Upper lobe of left lung (tissue), 6 donors: Measurements from ENCODE around the gene MAN1B1. TPM values are rescaled to one million over a fixed set of nuclear protein-coding genes. Genes with fewer than 3 reads are reported as not detected.
A peak's percentile ranks its signal among the peaks of the same experiment; 100 is the strongest.

ENCODE experiments used
- ATAC-seq, 2 donors: fragments of 200-7000 bp; cut with Tn5 transposase; one replicate each; pipeline ENCODE4 v1.9.1; 2022; ENCODE audit warnings: mild to moderate bottlenecking in 2 of 2, moderate library complexity in 2 of 2; ENCODE audit not compliant: low FRiP score in 2 of 2
- DNase-seq, 2 donors: peaks; one replicate each; pipeline ENCODE4 v3.0.0-alpha.2; 2019 to 2020
- H3K27ac ChIP-seq, 4 donors: fragments of 200-600 bp; sonication (generic); one replicate each; pipeline ENCODE4 v1.5.1; 2016 to 2019
- H3K27me3 ChIP-seq, 4 donors: fragments of 200-600 bp; sonication (generic); one replicate each; pipeline ENCODE4 v1.5.1; 2017 to 2019
- H3K36me3 ChIP-seq, 4 donors: fragments of 200-600 bp; sonication (generic); one replicate each; pipeline ENCODE4 v1.5.1; 2016 to 2019
- H3K4me1 ChIP-seq, 4 donors: fragments of 200-600 bp; sonication (generic); one replicate each; pipeline ENCODE4 v1.5.1; 2018 to 2019
- H3K4me3 ChIP-seq, 4 donors: fragments of 200-600 bp; sonication (generic); one replicate each; pipeline ENCODE4 v1.5.1; 2017 to 2019; ENCODE audit warnings: mild to moderate bottlenecking in 2 of 4, moderate library complexity in 1 of 4
- H3K9me3 ChIP-seq, 4 donors: fragments of 200-600 bp; sonication (generic); one replicate each; pipeline ENCODE4 v1.5.1; 2018 to 2019
- CTCF ChIP-seq, 6 experiments: fragments of 450-650 bp in 4 of 6; fragments of 200-600 bp in 2 of 6; sonication (generic) in 2 of 6; IDR thresholded peaks; one replicate each; pipeline ENCODE4 v1.5.1; 2016 to 2019; ENCODE audit warnings: antibody characterized with exemption in 6 of 6
- EP300 ChIP-seq, 4 donors: sonication (generic); formaldehyde crosslinking; IDR thresholded peaks; one replicate each; pipeline ENCODE4 v1.5.1; 2017; ENCODE audit warnings: antibody characterized with exemption in 4 of 4, control low read depth in 2 of 4
- POLR2A ChIP-seq, 4 donors: fragments of 450-650 bp; IDR thresholded peaks; one replicate each; pipeline ENCODE4 v1.5.1; 2016 to 2017; ENCODE audit warnings: antibody characterized with exemption in 4 of 4, mild to moderate bottlenecking in 2 of 4
- POLR2AphosphoS5 ChIP-seq, 2 donors: sonication (generic); formaldehyde crosslinking; IDR thresholded peaks; one replicate each; pipeline ENCODE4 v1.5.1; 2017; ENCODE audit warnings: antibody characterized with exemption in 2 of 2
- WGBS, 2 donors: methylation state at CpG; one replicate each; pipeline ENCODE4 v1.1.5; 2017 to 2018; 5-methylcytosine and 5-hydroxymethylcytosine counted together
- total RNA-seq, 6 donors: library from RNA; depleted of rRNA in 4 of 6; stranded (reverse); fragments of >200 nt in 4 of 6; gene quantifications; one replicate each; pipeline versions ENCODE4 v1.1.0 to v1.2.1, GENCODE V29; 2016 to 2021
- donor health status: DM: no; HTN: no; CAD: no; lungs with moderate emphysema.
- donor health status: DM: no; HTN: yes; CAD: no; lungs with severe emphysema.

Gene MAN1B1
- total RNA-seq, 6 donors from 2014 or later: 38.0 to 97.4 (median 54.1) TPM

DNA sequence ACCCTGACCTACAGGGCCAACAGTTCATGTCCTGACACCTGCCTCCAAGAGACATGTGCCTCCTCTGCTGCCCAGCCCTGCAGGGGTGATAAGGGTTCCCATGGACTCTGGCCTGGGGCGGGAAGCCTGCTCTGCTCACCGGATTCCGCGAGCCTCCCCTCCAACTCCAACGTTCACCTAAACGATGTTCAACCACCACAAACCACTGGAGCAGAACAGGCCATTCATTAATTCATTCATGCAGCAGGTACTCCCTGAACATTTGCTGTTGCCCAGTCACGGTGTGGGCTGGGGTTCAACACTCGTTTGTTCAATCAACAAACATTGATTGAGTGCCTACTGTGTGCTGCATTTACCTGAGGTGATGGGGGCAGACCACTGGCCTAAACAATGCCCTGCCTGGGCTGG, 12.8 kb upstream of the MAN1B1 start:
- Histone ChIP-seq H3K27me3 (peaks cover 0 to 8% (median 3%) of the 10 kb centered on the region in 4 donors), H3K9me3 (no peaks in the 10 kb centered on the region), H3K27ac (no peak overlapping the region), H3K4me1 (peaks cover 29 to 60% (median 36%) of the 10 kb centered on the region in 4 donors), H3K36me3 (peaks cover 0 to 5% (median 3%) of the 10 kb centered on the region in 4 donors), H3K4me3 (no peak overlapping the region)
- ATAC-seq: no peak
- no peak for DNase-seq
- WGBS, 2 donors: 87 to 89% methylated on average over 8 of the region's 8 CpGs
- TF ChIP-seq EP300 (IDR thresholded peaks at IDR 0.05) (no peak), POLR2AphosphoS5 (IDR thresholded peaks at IDR 0.05) (no peak), POLR2A (IDR thresholded peaks at IDR 0.05) (no peak), CTCF (IDR thresholded peaks at IDR 0.05) (no peak)

DNA sequence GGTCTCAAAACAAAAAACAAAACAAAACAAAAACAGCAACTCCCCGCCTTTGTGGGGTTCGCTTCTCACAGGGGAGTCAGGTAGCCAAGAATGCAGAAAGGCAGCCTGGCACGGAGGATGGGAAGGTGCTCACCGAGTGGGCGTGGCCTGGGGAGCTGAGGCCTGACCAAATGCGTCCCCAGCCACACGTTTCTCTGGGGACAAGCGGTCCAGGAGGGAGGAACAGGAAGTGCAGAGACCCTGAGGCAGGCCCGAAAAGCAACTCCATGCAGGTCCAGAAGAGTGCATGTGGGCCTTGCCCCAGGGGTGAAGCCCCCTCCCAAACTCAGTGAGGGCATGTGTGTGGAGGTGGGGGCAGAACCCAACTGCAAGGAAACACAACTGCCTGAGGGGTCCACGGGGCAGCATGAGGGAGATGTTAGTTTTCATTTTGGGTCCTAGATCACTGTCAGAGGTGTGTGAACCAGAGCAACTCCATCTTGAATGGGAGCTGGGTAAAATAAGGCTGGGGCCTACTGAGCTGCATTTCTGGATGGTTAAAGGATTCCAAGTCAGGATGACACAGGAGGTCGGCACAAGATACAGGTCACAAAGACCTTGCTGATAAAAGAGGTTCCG, 12.0 kb upstream of the MAN1B1 start:
- H3K4me3 ChIP-seq: no peak overlapping the region
- no peaks in the 10 kb centered on the region for H3K9me3 ChIP-seq
- peaks cover 0 to 13% (median 10%) of the 10 kb centered on the region in 4 donors for H3K36me3 ChIP-seq
- no peak overlapping the region for H3K27ac ChIP-seq
- peaks cover 23 to 60% (median 29%) of the 10 kb centered on the region in 4 donors for H3K4me1 ChIP-seq
- peaks cover 0 to 6% (median under 1%) of the 10 kb centered on the region in 4 donors for H3K27me3 ChIP-seq
- TF ChIP-seq POLR2A (IDR thresholded peaks at IDR 0.05) (no peak), CTCF (IDR thresholded peaks at IDR 0.05) (no peak), POLR2AphosphoS5 (IDR thresholded peaks at IDR 0.05) (no peak), EP300 (IDR thresholded peaks at IDR 0.05) (no peak)
- DNase-seq (peak in 1 of 2 donors; percentile 34), ATAC-seq (no peak)
- WGBS, 2 donors: 79 to 85% methylated on average over 12 of the region's 12 CpGs

DNA sequence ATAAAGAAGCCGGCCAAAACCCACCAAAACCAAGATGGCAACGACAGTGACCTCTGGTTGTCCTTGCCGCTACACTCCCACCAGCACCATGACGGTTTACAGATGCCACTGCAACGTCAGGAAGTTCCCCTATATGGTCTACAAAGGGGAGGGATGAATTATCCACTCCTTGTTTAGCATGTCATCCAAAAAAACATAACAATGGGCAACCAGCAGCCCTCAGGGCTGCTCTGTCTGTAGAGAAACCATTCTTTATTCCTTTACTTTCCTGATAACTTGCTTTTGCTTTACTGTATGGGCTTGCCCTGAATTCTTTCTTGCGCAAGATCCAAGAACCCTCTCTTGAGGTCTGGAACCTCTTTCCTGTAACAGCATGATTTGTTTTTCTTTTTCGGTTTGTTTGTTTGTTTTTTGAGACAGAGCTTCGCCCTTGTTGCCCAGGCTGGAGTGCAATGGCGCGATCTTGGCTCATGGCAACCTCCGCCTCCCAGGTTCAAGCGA, 11.5 kb upstream of the MAN1B1 start:
- DNase-seq (no peak), ATAC-seq (no peak)
- Histone ChIP-seq H3K27me3 (peaks cover 0 to 6% (median 0%) of the 10 kb centered on the region in 4 donors), H3K4me1 (peaks cover 23 to 57% (median 24%) of the 10 kb centered on the region in 4 donors), H3K27ac (no peak overlapping the region), H3K9me3 (no peaks in the 10 kb centered on the region), H3K36me3 (peaks cover 0 to 18% (median 16%) of the 10 kb centered on the region in 4 donors), H3K4me3 (no peak overlapping the region)
- TF ChIP-seq CTCF (IDR thresholded peaks at IDR 0.05) (no peak), POLR2AphosphoS5 (IDR thresholded peaks at IDR 0.05) (no peak), POLR2A (IDR thresholded peaks at IDR 0.05) (no peak), EP300 (IDR thresholded peaks at IDR 0.05) (no peak)
- WGBS, 2 donors: 85 to 86% methylated on average over 12 of the region's 12 CpGs

- Histone ChIP-seq H3K36me3 (peaks cover 0 to 30% (median 26%) of the 10 kb centered on the region in 4 donors), H3K9me3 (no peaks in the 10 kb centered on the region), H3K4me3 (peak overlapping the region in 3 of 4 donors; percentile 74 to 96 (median 74)), H3K27me3 (peaks cover 0 to 6% (median 0%) of the 10 kb centered on the region in 4 donors), H3K27ac (peak overlapping the region; percentile 68 to 82 (median 73)), H3K4me1 (peaks cover 15 to 47% (median 16%) of the 10 kb centered on the region in 4 donors)
- no peak for DNase-seq
- TF ChIP-seq POLR2AphosphoS5 (IDR thresholded peaks at IDR 0.05): no peak
- no peak for TF ChIP-seq CTCF (IDR thresholded peaks at IDR 0.05)
- no peak for TF ChIP-seq EP300 (IDR thresholded peaks at IDR 0.05)
- TF ChIP-seq POLR2A (IDR thresholded peaks at IDR 0.05): no peak
- 70 to 74% methylated on average over 6 to 15 of the region's 15 CpGs for WGBS, 2 donors
- ATAC-seq: no peak
Measured at GRCh38 chr9:137076636-137077009, 10.2 kb upstream of the MAN1B1 start.
